Measurements from ENCODE around the gene PRPF4. TPM values are rescaled to one million over a fixed set of nuclear protein-coding genes. Genes with fewer than 3 reads are reported as not detected.
"Not testable (repeated sequence)": the region's sequence is repeated elsewhere in the genome, so short reads cannot be mapped to it uniquely, and the experiment has no call there.

Gene PRPF4
- 19.4 TPM for polyA plus RNA-seq (2013)

DNA sequence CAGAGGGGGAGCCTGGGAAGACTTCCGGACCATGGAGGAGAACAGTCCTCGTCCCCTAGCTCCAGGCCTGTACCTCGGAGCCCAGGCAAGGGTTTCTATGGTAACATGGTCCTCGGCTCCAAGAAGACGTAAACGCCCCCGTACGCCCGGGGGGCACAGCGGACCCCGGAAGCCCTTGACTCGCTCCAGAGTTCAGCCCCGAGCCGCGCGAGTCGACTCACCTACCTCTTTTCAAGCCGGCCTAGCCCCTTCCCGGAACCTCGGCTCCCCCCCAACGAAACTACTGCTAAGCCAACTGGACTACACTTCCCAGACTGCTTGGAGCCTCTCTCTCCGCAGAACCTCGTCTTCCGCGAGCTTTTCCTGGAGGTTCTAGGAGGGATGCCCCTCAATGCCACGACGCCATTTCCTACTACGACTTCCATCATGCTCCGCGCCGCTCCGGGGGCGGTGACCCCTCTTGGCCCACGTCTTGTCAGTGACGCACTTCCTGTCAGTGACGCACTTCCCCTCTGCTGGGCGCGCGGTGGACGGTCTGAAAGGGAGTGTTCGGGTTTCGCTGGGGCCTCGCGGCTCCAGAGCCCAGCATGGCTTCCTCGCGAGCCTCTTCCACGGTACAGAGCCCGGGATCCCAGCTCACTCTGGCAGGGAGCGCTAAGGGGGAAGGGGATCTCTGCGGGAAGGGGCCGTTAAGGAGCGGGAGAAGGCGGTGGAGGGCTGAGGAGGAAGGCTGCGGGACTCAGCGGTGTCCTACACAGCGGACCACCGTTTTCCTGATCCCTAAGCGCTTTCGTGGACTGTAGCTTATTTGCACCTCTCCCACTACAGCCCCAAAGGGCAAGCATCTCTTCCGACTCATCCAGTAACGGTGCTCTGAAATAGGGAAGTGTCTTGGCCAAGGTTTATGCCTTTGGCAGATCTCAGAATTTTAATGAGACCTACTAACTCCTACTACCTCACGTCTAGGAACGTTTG lies at the start of gene PRPF4, which contains the start of gene CDC26:
Gene PRPF4, plus strand, starts transcription at position 502 of the 975 bp plus-strand sequence. Its CDS starts 86 bp downstream, at position 588.
Gene CDC26, minus strand, starts transcription at position 416 of the 975 bp plus-strand sequence. CDS start 3,065 bp downstream, outside the sequence.
- H3K4me3 ChIP-seq (ENCODE audit: control insufficient read depth in 1 of 7, extremely low read depth in 1 of 7, insufficient read depth in 4 of 7, low read depth in 2 of 7, low read length in 6 of 7) = peak within 1 kb of the TSS; percentile 69 to 99 (median 82)
- under 1% methylated on average over 52 of the region's 63 CpGs for WGBS (ENCODE audit: insufficient coverage)
- no peaks in the 10 kb centered on the region for H3K27me3 ChIP-seq (replicated peaks in 2 of 5; ENCODE audit: control insufficient read depth in 4 of 5, insufficient read depth in 5 of 5, low read length in 4 of 5)
- H3K4me1 ChIP-seq (ENCODE audit: control extremely low read depth in 1 of 4, control insufficient read depth in 4 of 4, insufficient read depth in 4 of 4, low read length in 3 of 4) = peaks cover 10 to 27% (median 15%) of the 10 kb centered on the region in 4 experiments
- no peaks in the 10 kb centered on the region for H3K9me3 ChIP-seq (ENCODE audit: control extremely low read depth in 1 of 5, control insufficient read depth in 4 of 5, insufficient read depth in 2 of 5, low read depth in 1 of 5, low read length in 4 of 5)
- H3K27ac ChIP-seq (ENCODE audit: insufficient read depth in 1 of 2, low read depth in 1 of 2, low read length in 2 of 2, poor library complexity in 1 of 2, severe bottlenecking in 2 of 2) = peak within 1 kb of the TSS; percentile 98 to 99
- DNase-seq = peak; percentile 99
- CTCF ChIA-PET = interaction anchor here (0.7 to 4.8 kb wide), 31 partner anchors 11 to 385 kb away, joined by 3 to 33 read pairs (median 4); partner anchors contain the start of genes ALAD, BSPRY, FKBP15 and WDR31
- POLR2A ChIA-PET = interaction anchor here (0.7 to 2.1 kb wide), 3 partner anchors 65 to 314 kb away, joined by 3 to 10 read pairs (median 3); partner anchors contain the start of gene WDR31
- peaks cover 15 to 53% (median 38%) of the 10 kb centered on the region in 4 experiments for H3K36me3 ChIP-seq (ENCODE audit: control insufficient read depth in 4 of 4, insufficient read depth in 4 of 4, low read length in 3 of 4)

GRCh38 chr9:113227436-113227835 lies 48.0 kb upstream of the PRPF4 start:
- no CpG with 5 or more reads among the region's 1 CpG for WGBS (ENCODE audit: insufficient coverage)
- ChIA-PET CTCF (interaction anchor here (0.6 to 1.8 kb wide), 3 partner anchors 9 to 47 kb away, joined by 3 to 4 read pairs (median 3); no protein-coding TSS in a partner anchor), POLR2A (no interaction called here)
- no peaks in the 10 kb centered on the region for H3K36me3 ChIP-seq (ENCODE audit: control insufficient read depth in 4 of 4, insufficient read depth in 4 of 4, low read length in 3 of 4)
- H3K4me1 ChIP-seq (ENCODE audit: control extremely low read depth in 1 of 4, control insufficient read depth in 4 of 4, insufficient read depth in 4 of 4, low read length in 3 of 4) = peaks cover 6 to 11% (median 10%) of the 10 kb centered on the region in 4 experiments
- no peaks in the 10 kb centered on the region for H3K9me3 ChIP-seq (ENCODE audit: control extremely low read depth in 1 of 5, control insufficient read depth in 4 of 5, insufficient read depth in 2 of 5, low read depth in 1 of 5, low read length in 4 of 5)
- H3K27me3 ChIP-seq (replicated peaks in 2 of 5; ENCODE audit: control insufficient read depth in 4 of 5, insufficient read depth in 5 of 5, low read length in 4 of 5) = no peaks in the 10 kb centered on the region
- H3K4me3 ChIP-seq (ENCODE audit: control insufficient read depth in 1 of 7, extremely low read depth in 1 of 7, insufficient read depth in 4 of 7, low read depth in 2 of 7, low read length in 6 of 7) = no peak overlapping the region
- H3K27ac ChIP-seq (ENCODE audit: insufficient read depth in 1 of 2, low read depth in 1 of 2, low read length in 2 of 2, poor library complexity in 1 of 2, severe bottlenecking in 2 of 2) = no peak overlapping the region
- peak in 1 of 3 donors; percentile 13 for DNase-seq

DNA sequence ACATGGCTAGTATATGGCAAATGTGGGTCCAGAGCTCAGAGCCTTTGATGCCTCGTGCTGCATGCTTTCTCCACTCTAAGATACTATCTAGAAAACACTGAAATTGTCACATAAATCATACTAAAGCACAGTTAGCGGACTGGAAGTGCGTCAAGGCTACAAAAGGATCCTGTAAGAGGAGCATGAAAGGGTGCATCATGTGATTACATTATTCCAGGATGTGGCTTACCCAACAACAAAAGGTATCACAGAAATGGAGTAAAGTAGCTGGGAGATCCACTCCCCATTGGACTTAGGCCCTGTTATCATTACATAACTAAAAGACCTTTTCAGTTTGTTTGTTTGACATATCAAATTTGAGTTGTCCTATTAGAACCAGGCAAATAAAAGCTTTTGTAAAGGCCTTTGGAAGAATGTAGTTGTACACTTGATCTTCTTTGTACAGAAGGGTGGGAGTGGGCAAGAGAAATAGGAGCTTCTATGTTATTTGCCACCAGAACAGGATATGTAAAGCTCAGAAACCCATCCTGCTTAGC lies 47.3 kb upstream of the PRPF4 start:
- peak; percentile 37 to 78 (median 60) for DNase-seq
- POLR2A ChIA-PET = no interaction called here
- H3K36me3 ChIP-seq (ENCODE audit: control insufficient read depth in 4 of 4, insufficient read depth in 4 of 4, low read length in 3 of 4) = no peaks in the 10 kb centered on the region
- WGBS (ENCODE audit: insufficient coverage) = 50% methylated on average over 2 of the region's 3 CpGs
- no peak overlapping the region for H3K4me3 ChIP-seq (ENCODE audit: control insufficient read depth in 1 of 7, extremely low read depth in 1 of 7, insufficient read depth in 4 of 7, low read depth in 2 of 7, low read length in 6 of 7)
- H3K27me3 ChIP-seq (replicated peaks in 2 of 5; ENCODE audit: control insufficient read depth in 4 of 5, insufficient read depth in 5 of 5, low read length in 4 of 5) = no peaks in the 10 kb centered on the region
- no peak overlapping the region for H3K27ac ChIP-seq (ENCODE audit: insufficient read depth in 1 of 2, low read depth in 1 of 2, low read length in 2 of 2, poor library complexity in 1 of 2, severe bottlenecking in 2 of 2)
- H3K4me1 ChIP-seq (ENCODE audit: control extremely low read depth in 1 of 4, control insufficient read depth in 4 of 4, insufficient read depth in 4 of 4, low read length in 3 of 4) = peaks cover 5 to 16% (median 15%) of the 10 kb centered on the region in 4 experiments
- no peaks in the 10 kb centered on the region for H3K9me3 ChIP-seq (ENCODE audit: control extremely low read depth in 1 of 5, control insufficient read depth in 4 of 5, insufficient read depth in 2 of 5, low read depth in 1 of 5, low read length in 4 of 5)
- CTCF ChIA-PET = interaction anchor here (0.6 to 1.8 kb wide), 4 partner anchors 8 to 178 kb away, joined by 3 to 4 read pairs (median 3); no protein-coding TSS in a partner anchor

DNA sequence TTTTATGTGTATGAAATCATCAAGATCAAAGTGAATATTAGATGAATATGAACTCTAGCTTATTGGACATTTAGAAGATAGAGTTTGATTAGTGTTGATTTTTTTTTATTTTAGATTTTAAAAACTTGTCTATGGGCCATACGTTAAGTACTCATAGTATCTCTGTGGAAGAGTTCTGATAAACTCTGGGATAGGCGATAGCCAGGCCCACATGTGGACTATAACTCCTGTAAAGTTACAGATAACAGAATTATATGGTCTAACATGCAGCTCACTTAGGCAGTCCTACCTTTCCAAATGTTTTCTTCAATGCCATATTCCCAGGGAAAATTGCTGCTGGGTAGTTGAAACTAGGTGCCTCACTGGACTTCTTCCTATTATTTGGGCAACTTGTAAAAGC lies 43.8 kb upstream of the PRPF4 start:
- H3K9me3 ChIP-seq (ENCODE audit: control extremely low read depth in 1 of 5, control insufficient read depth in 4 of 5, insufficient read depth in 2 of 5, low read depth in 1 of 5, low read length in 4 of 5) = no peaks in the 10 kb centered on the region
- ChIA-PET CTCF (interaction anchor here (0.7 to 1.8 kb wide), 5 partner anchors 8 to 22 kb away, joined by 3 to 6 read pairs (median 4); no protein-coding TSS in a partner anchor), POLR2A (interaction anchor here (0.6 kb wide), 1 partner anchor 1038 kb away, joined by 3 read pairs; no protein-coding TSS in a partner anchor)
- no peak for DNase-seq
- H3K27me3 ChIP-seq (replicated peaks in 2 of 5; ENCODE audit: control insufficient read depth in 4 of 5, insufficient read depth in 5 of 5, low read length in 4 of 5) = no peaks in the 10 kb centered on the region
- H3K4me1 ChIP-seq (ENCODE audit: control extremely low read depth in 1 of 4, control insufficient read depth in 4 of 4, insufficient read depth in 4 of 4, low read length in 3 of 4) = peaks cover 5 to 21% (median 18%) of the 10 kb centered on the region in 4 experiments
- no peaks in the 10 kb centered on the region for H3K36me3 ChIP-seq (ENCODE audit: control insufficient read depth in 4 of 4, insufficient read depth in 4 of 4, low read length in 3 of 4)
- H3K27ac ChIP-seq (ENCODE audit: insufficient read depth in 1 of 2, low read depth in 1 of 2, low read length in 2 of 2, poor library complexity in 1 of 2, severe bottlenecking in 2 of 2) = no peak overlapping the region
- 93% methylated on average over 2 of the region's 2 CpGs for WGBS (ENCODE audit: insufficient coverage)
- H3K4me3 ChIP-seq (ENCODE audit: control insufficient read depth in 1 of 7, extremely low read depth in 1 of 7, insufficient read depth in 4 of 7, low read depth in 2 of 7, low read length in 6 of 7) = no peak overlapping the region

DNA sequence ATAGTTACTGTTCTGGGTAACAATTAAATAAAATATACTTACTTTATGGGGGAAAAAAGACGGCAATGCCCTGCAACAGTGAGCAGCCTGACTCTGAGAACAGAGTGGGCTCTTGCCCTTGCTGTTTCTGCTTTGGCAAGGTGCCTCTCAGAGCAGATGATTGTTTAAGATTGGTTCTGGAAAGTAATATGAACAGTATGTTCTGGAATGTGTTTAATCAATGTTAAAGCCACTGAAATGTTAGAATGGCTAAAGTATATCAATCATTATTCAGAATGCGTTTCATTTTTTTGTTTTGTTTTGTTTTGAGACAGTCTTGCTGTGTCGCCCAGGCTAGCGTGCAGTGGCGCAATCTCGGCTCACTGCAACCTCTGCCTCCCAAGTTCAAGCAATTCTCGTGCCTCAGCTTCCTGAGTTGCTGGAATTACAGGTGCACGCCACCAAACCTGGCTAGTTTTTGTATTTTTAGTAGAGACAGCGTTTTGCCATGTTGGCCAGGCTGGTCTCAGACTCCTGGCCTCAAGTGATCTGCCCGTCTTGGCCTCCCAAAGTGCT lies 39.7 kb upstream of the PRPF4 start:
- POLR2A ChIA-PET = not testable (repeated sequence)
- WGBS (ENCODE audit: insufficient coverage) = 96% methylated on average over 5 of the region's 10 CpGs

DNA sequence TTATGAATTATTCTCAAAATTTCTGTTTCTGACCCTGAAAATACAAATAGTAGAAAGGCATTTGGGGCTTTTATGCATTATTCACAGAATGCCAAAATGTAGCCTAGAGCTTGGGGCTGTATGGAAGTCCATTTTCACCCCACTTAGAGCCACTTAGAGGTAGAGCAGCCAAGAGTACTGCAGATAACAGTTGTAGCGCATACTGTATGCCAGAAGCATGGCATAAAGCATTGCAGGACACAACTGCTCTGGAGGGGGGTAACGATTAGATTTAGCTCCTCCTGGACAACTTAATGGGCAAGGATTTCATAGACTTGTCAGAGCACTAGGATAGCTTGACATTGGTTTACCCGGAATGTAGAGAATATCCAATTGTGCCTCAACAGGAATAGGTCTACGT lies 38.4 kb upstream of the PRPF4 start:
- no peak for DNase-seq
- Histone ChIP-seq H3K27ac (ENCODE audit: insufficient read depth in 1 of 2, low read depth in 1 of 2, low read length in 2 of 2, poor library complexity in 1 of 2, severe bottlenecking in 2 of 2) (no peak overlapping the region), H3K36me3 (ENCODE audit: control insufficient read depth in 4 of 4, insufficient read depth in 4 of 4, low read length in 3 of 4) (no peaks in the 10 kb centered on the region), H3K9me3 (ENCODE audit: control extremely low read depth in 1 of 5, control insufficient read depth in 4 of 5, insufficient read depth in 2 of 5, low read depth in 1 of 5, low read length in 4 of 5) (no peaks in the 10 kb centered on the region), H3K4me3 (ENCODE audit: control insufficient read depth in 1 of 7, extremely low read depth in 1 of 7, insufficient read depth in 4 of 7, low read depth in 2 of 7, low read length in 6 of 7) (no peak overlapping the region), H3K4me1 (ENCODE audit: control extremely low read depth in 1 of 4, control insufficient read depth in 4 of 4, insufficient read depth in 4 of 4, low read length in 3 of 4) (peaks cover 3 to 17% (median 13%) of the 10 kb centered on the region in 4 experiments), H3K27me3 (replicated peaks in 2 of 5; ENCODE audit: control insufficient read depth in 4 of 5, insufficient read depth in 5 of 5, low read length in 4 of 5) (no peaks in the 10 kb centered on the region)
- ChIA-PET POLR2A (no interaction called here), CTCF (interaction anchor here (1.0 kb wide), 1 partner anchor 9 kb away, joined by 3 read pairs; no protein-coding TSS in a partner anchor)
- WGBS (ENCODE audit: insufficient coverage) = 98% methylated on average over 4 of the region's 4 CpGs

More for the DNA sequence above, 39.7 kb upstream of the PRPF4 start:
- H3K9me3 ChIP-seq (ENCODE audit: control extremely low read depth in 1 of 5, control insufficient read depth in 4 of 5, insufficient read depth in 2 of 5, low read depth in 1 of 5, low read length in 4 of 5); H3K27me3 ChIP-seq (replicated peaks in 2 of 5; ENCODE audit: control insufficient read depth in 4 of 5, insufficient read depth in 5 of 5, low read length in 4 of 5); CTCF ChIA-PET; DNase-seq; H3K36me3 ChIP-seq (ENCODE audit: control insufficient read depth in 4 of 4, insufficient read depth in 4 of 4, low read length in 3 of 4); H3K4me3 ChIP-seq (ENCODE audit: control insufficient read depth in 1 of 7, extremely low read depth in 1 of 7, insufficient read depth in 4 of 7, low read depth in 2 of 7, low read length in 6 of 7); H3K27ac ChIP-seq (ENCODE audit: insufficient read depth in 1 of 2, low read depth in 1 of 2, low read length in 2 of 2, poor library complexity in 1 of 2, severe bottlenecking in 2 of 2): not testable (repeated sequence)
- H3K4me1 ChIP-seq (ENCODE audit: control extremely low read depth in 1 of 4, control insufficient read depth in 4 of 4, insufficient read depth in 4 of 4, low read length in 3 of 4) = peaks cover 5 to 21% (median 13%) of the 10 kb centered on the region in 4 experiments

Measured in common myeloid progenitor, CD34-positive (primary cell).